Neuron (in vitro differentiated cells): ENCODE measurements around the gene ACVR2B.

Source experiments
- H2AFZ ChIP-seq: one replicate; pipeline ENCODE4 v1.6.1; 2013; ENCODE audit warnings: low read depth, mild to moderate bottlenecking, inconsistent platforms, low read length, moderate library complexity
- H3K27me3 ChIP-seq: one replicate; pipeline ENCODE4 v1.6.1; 2013; ENCODE audit warnings: low read length; ENCODE audit not compliant: insufficient read depth
- H3K36me3 ChIP-seq: one replicate; pipeline ENCODE4 v1.6.1; 2013; ENCODE audit warnings: low read length; ENCODE audit not compliant: insufficient read depth
- H3K4me1 ChIP-seq: one replicate; pipeline ENCODE4 v1.6.1; 2013; ENCODE audit warnings: low read length; ENCODE audit not compliant: insufficient read depth
- H3K4me3 ChIP-seq: 2 replicates; pipeline ENCODE4 v1.5.1; 2013; ENCODE audit warnings: mild to moderate bottlenecking, low read length, moderate library complexity
- H3K9me3 ChIP-seq: one replicate; pipeline ENCODE4 v1.6.1; 2013; ENCODE audit warnings: low read length

Gene ACVR2B

DNA sequence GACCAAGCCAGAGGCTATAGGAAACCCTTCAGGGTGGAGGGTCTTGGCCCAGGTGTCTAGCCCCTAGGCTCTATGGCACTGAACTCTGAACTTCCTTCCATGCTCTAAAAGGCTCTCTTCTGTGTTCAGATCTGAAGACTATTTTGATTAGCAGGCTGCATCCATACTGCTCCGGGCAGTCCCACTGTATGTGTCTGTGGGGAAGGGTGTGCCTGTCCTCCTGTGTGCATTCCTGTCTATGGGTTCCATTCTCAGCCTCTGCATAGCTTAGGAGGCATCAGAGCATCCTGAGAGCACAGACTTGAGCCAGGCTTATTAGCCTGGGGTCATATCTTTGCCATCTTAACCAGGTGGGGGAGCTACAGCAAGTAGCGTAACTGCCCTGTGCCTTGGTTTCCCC, 80.5 kb downstream of the ACVR2B start:
- no peak overlapping the region for H2AFZ ChIP-seq
- no peaks in the 10 kb centered on the region for H3K27me3 ChIP-seq
- H3K4me3 ChIP-seq, result no peak overlapping the region
- no peaks in the 10 kb centered on the region for H3K4me1 ChIP-seq
- no peaks in the 10 kb centered on the region for H3K36me3 ChIP-seq
- H3K9me3 ChIP-seq, result peaks cover 7% of the 10 kb centered on the region

DNA sequence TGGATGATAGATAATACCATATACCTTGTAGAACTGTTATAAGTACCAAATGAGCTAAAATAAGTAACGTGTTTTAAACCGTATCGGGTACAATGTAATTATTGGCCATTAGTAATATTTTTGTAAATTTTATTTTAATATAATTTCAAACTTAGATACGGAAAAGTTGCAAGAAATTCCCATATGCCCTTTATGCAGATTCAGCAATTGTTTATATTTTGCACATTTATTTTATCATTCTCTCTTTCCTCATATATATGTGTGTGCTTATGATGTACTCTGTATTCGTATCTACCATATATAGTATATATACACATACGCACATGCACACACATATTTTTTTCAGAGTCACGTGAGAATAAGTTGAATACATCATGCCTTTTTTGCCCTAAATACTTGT, 80.9 kb downstream of the ACVR2B start:
- Histone ChIP-seq H3K27me3 (no peaks in the 10 kb centered on the region), H3K9me3 (peaks cover 7% of the 10 kb centered on the region), H3K36me3 (no peaks in the 10 kb centered on the region), H3K4me3 (no peak overlapping the region), H2AFZ (no peak overlapping the region), H3K4me1 (no peaks in the 10 kb centered on the region)

DNA sequence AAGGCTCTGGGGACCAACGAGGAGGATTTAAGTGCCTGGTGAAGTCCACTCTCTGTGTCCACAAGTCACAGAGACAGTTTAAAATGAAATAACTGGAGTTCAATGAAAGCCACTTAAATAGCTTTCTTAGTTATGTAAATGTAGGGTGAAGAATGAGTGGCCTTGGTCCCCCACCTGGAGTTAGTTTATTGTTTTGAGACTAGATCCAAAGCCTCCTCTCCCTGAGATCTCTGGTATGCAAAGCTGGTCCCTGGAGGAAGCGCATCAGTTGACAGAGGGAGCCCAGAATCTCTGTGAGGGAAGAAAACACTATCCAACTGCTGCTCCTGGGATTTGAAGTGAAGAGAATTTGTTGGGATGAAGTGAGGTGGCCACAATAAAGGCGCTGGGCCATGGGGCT, 83.0 kb downstream of the ACVR2B start:
- Histone ChIP-seq H3K9me3 (peaks cover 7% of the 10 kb centered on the region), H2AFZ (no peak overlapping the region), H3K27me3 (no peaks in the 10 kb centered on the region), H3K36me3 (no peaks in the 10 kb centered on the region), H3K4me3 (no peak overlapping the region), H3K4me1 (no peaks in the 10 kb centered on the region)

DNA sequence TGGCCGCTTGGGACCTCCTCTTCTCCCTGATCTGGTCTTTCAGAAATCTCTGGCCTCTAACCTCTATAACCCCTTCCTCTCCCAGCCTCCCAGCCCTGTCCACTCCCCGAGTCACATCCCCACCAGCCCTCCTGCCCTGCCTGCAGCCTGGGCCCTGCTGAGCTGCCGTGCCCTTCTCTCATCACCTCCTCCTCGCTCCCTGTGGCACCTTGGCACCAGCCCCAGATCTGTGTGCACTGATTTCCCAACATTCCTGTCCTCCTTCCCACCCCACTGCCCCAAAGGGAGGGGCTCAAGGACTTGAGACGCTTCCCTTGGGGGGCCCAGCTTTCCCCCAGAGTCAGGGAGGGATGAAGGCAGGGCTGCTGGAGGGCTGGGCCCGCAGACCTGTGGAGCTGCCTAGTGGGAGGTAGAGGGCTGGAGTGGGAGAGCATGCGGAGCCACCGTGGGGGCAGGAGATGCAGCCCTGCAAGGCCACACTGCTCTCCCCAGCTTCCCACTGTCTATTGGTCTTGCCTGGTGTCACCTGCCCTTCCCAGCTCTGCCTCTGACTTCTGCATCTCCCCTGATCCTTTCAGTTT, 85.2 kb downstream of the ACVR2B start:
- H3K4me1 ChIP-seq, result no peaks in the 10 kb centered on the region
- no peak overlapping the region for H3K4me3 ChIP-seq
- H3K27me3 ChIP-seq, result no peaks in the 10 kb centered on the region
- peaks cover 7% of the 10 kb centered on the region for H3K9me3 ChIP-seq
- no peaks in the 10 kb centered on the region for H3K36me3 ChIP-seq
- no peak overlapping the region for H2AFZ ChIP-seq

DNA sequence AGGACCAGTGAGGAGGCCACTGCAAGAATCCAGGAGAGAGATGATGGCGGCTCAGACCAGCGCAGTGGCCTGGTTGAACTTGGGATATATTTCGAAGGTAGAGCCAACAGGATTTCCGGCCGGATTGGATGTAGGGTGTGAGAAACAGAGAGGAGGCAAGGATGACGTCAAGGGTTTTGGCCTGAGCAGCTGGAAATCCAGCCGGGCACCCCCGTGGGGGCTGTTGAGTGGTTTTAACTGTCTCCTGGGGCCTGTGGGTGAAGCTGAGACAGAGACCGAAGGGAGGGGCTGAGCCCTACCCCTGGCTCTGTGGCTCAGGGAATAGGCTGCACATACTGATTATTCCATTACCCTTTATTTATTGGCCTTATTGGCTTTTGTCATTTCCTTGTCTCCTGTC, 88.1 kb downstream of the ACVR2B start:
- Histone ChIP-seq H3K36me3 (no peaks in the 10 kb centered on the region), H3K4me1 (no peaks in the 10 kb centered on the region), H3K9me3 (no peaks in the 10 kb centered on the region), H3K4me3 (no peak overlapping the region), H2AFZ (no peak overlapping the region), H3K27me3 (no peaks in the 10 kb centered on the region)
